ENCODE results near the gene MINDY4.

Gene MINDY4

GRCh38 chr7:30851651-30852307, 80.6 kb downstream of the MINDY4 start:
- FAIRE-seq (no peak), DNase-seq (ENCODE audit: low spot score) (no peak)

- DNase-seq (ENCODE audit: low spot score) (no peak), FAIRE-seq (no peak)
Observed at GRCh38 chr7:30852308-30852684, 81.1 kb downstream of the MINDY4 start.

GRCh38 chr7:30852744-30853288, 81.6 kb downstream of the MINDY4 start:
- DNase-seq (ENCODE audit: low spot score) = no peak
- no peak for FAIRE-seq

- FAIRE-seq (peak; percentile 87), DNase-seq (ENCODE audit: low spot score) (no peak)
Observed at GRCh38 chr7:30853576-30853975, 82.4 kb downstream of the MINDY4 start.

- DNase-seq (ENCODE audit: low spot score) = no peak
- peak; percentile 32 for FAIRE-seq
Observed at GRCh38 chr7:30855936-30856335, 84.7 kb downstream of the MINDY4 start.

GRCh38 chr7:30858576-30858975, 87.4 kb downstream of the MINDY4 start:
- FAIRE-seq (no peak), DNase-seq (ENCODE audit: low spot score) (no peak)

- no peak for DNase-seq (ENCODE audit: low spot score)
- FAIRE-seq = no peak
Observed at GRCh38 chr7:30859202-30859939, 88.2 kb downstream of the MINDY4 start.

- DNase-seq (ENCODE audit: low spot score) (no peak), FAIRE-seq (no peak)
Observed at GRCh38 chr7:30859940-30860496, 88.8 kb downstream of the MINDY4 start.

- DNase-seq (ENCODE audit: low spot score) (no peak), FAIRE-seq (no peak)
Observed at GRCh38 chr7:30861612-30862011, 90.4 kb downstream of the MINDY4 start.

GRCh38 chr7:30862995-30863705, 91.9 kb downstream of the MINDY4 start:
- DNase-seq (ENCODE audit: low spot score) = no peak
- FAIRE-seq = peak; percentile 86

GRCh38 chr7:30863706-30864035, 92.5 kb downstream of the MINDY4 start:
- FAIRE-seq (no peak), DNase-seq (ENCODE audit: low spot score) (no peak)

GRCh38 chr7:30864101-30864500, 92.9 kb downstream of the MINDY4 start:
- DNase-seq (ENCODE audit: low spot score) = no peak
- no peak for FAIRE-seq

- DNase-seq (ENCODE audit: low spot score) (no peak), FAIRE-seq (no peak)
Observed at GRCh38 chr7:30865076-30865475, 93.9 kb downstream of the MINDY4 start.

GRCh38 chr7:30865821-30866220, 94.6 kb downstream of the MINDY4 start:
- FAIRE-seq (no peak), DNase-seq (ENCODE audit: low spot score) (no peak)

GRCh38 chr7:30866939-30867338, 95.7 kb downstream of the MINDY4 start:
- no peak for DNase-seq (ENCODE audit: low spot score)

GRCh38 chr7:30867483-30867882, 96.3 kb downstream of the MINDY4 start:
- no peak for FAIRE-seq
- DNase-seq (ENCODE audit: low spot score) = no peak

More at GRCh38 chr7:30866939-30867338, 95.7 kb downstream of the MINDY4 start:
- no peak for FAIRE-seq

- no peak for FAIRE-seq
- peak; percentile 43 for DNase-seq (ENCODE audit: low spot score)
Observed at GRCh38 chr7:30869794-30870611, 98.8 kb downstream of the MINDY4 start.

GRCh38 chr7:30870821-30871518, 99.8 kb downstream of the MINDY4 start:
- DNase-seq (ENCODE audit: low spot score) = no peak
- no peak for FAIRE-seq

- DNase-seq (ENCODE audit: low spot score) (no peak), FAIRE-seq (no peak)
Observed at GRCh38 chr7:30871655-30872054, 100.4 kb downstream of the MINDY4 start.

- no peak for DNase-seq (ENCODE audit: low spot score)
- FAIRE-seq = no peak
Observed at GRCh38 chr7:30873207-30873606, 102.0 kb downstream of the MINDY4 start.

Data from urothelium cell line (cell line).